ENCODE data around the gene LRPPRC. TPM values are rescaled to one million over a fixed set of nuclear protein-coding genes. Genes with fewer than 3 reads are reported as not detected.

Gene LRPPRC
- total RNA-seq, 1 donor from 2014 or later: 85.8 TPM

DNA sequence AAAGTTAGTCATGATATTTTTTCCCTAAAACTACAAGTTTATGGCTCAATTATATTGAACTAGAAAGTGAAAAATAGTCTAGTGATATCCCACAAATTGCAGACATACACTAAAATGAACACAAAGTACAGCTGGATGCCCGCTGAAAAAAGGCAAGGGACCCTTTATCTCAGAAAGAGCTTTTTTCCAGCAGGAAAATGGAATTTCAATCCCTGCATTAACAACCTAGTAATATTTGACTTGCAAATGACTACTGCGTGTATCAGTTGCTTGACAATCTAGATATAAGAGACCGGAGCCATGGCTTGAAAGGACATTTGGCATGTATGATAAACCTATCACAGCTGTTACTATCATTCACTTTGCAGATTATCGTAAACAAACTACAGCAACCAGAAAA is 49.1 kb downstream of the LRPPRC start:
- peaks cover 85% of the 10 kb centered on the region for H3K36me3 ChIP-seq
- no peak overlapping the region for H3K4me3 ChIP-seq
- intact Hi-C loops (cut with micrococcal nuclease): no loop called here
- no peaks in the 10 kb centered on the region for H3K4me1 ChIP-seq
- H3K9me3 ChIP-seq (replicated peaks): no peaks in the 10 kb centered on the region
- no peak for DNase-seq
- H3K27me3 ChIP-seq (ENCODE audit: low read depth): no peaks in the 10 kb centered on the region
- no peak overlapping the region for H3K27ac ChIP-seq (replicated peaks)
- TF ChIP-seq, protein P1, sequence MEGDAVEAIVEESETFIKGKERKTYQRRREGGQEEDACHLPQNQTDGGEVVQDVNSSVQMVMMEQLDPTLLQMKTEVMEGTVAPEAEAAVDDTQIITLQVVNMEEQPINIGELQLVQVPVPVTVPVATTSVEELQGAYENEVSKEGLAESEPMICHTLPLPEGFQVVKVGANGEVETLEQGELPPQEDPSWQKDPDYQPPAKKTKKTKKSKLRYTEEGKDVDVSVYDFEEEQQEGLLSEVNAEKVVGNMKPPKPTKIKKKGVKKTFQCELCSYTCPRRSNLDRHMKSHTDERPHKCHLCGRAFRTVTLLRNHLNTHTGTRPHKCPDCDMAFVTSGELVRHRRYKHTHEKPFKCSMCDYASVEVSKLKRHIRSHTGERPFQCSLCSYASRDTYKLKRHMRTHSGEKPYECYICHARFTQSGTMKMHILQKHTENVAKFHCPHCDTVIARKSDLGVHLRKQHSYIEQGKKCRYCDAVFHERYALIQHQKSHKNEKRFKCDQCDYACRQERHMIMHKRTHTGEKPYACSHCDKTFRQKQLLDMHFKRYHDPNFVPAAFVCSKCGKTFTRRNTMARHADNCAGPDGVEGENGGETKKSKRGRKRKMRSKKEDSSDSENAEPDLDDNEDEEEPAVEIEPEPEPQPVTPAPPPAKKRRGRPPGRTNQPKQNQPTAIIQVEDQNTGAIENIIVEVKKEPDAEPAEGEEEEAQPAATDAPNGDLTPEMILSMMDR (IDR thresholded peaks at IDR 0.05; ENCODE audit: borderline replicate concordance): no peak

DNA sequence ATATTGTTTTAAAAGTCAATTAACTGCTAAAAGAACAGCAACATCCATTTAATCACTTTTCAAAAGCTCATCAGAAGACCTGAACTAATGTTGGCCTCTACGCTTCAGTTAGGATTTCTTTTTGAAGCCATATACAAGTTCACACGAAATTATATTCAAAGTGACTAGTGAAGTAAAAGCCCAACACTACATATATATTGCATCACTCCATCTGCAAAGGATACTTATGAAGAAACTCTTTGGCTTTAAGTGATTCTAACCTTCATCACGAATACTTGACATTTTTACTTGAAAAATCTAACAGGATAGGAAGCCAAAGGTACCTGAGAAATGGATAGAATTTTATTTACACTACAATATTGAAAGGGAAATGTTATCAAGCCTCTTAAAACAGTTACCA is 50.4 kb downstream of the LRPPRC start:
- no peaks in the 10 kb centered on the region for H3K27me3 ChIP-seq (ENCODE audit: low read depth)
- H3K9me3 ChIP-seq (replicated peaks): no peaks in the 10 kb centered on the region
- no peak for DNase-seq
- H3K36me3 ChIP-seq: peaks cover 73% of the 10 kb centered on the region
- no peaks in the 10 kb centered on the region for H3K4me1 ChIP-seq
- TF ChIP-seq, protein P1 (IDR thresholded peaks at IDR 0.05; ENCODE audit: borderline replicate concordance): no peak
- H3K27ac ChIP-seq (replicated peaks): no peak overlapping the region
- intact Hi-C loops (cut with micrococcal nuclease): no loop called here
- H3K4me3 ChIP-seq: no peak overlapping the region

DNA sequence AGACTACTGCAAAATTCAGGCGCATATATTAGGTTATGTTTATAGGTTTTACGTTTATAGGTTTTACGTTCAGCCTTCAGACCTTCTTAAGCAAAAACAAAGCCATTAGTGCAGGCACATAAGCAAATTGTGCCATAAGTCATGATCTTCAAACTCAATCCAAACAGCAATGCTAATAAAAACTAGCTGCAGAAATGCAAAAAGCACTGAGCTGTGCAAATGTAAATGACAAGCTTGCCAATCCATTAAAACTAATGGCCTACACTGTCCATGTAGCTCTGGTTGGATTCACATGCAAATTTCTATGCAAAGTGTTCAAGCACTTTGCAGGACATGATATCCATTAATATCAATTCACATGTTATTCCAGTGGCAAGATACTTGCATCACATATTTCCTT is 50.9 kb downstream of the LRPPRC start:
- Histone ChIP-seq H3K27ac (replicated peaks) (no peak overlapping the region), H3K36me3 (peaks cover 71% of the 10 kb centered on the region), H3K9me3 (replicated peaks) (no peaks in the 10 kb centered on the region), H3K4me3 (no peak overlapping the region), H3K27me3 (ENCODE audit: low read depth) (no peaks in the 10 kb centered on the region), H3K4me1 (no peaks in the 10 kb centered on the region)
- no peak for DNase-seq
- TF ChIP-seq, protein P1 (IDR thresholded peaks at IDR 0.05; ENCODE audit: borderline replicate concordance): no peak
- intact Hi-C loops (cut with micrococcal nuclease): no loop called here

DNA sequence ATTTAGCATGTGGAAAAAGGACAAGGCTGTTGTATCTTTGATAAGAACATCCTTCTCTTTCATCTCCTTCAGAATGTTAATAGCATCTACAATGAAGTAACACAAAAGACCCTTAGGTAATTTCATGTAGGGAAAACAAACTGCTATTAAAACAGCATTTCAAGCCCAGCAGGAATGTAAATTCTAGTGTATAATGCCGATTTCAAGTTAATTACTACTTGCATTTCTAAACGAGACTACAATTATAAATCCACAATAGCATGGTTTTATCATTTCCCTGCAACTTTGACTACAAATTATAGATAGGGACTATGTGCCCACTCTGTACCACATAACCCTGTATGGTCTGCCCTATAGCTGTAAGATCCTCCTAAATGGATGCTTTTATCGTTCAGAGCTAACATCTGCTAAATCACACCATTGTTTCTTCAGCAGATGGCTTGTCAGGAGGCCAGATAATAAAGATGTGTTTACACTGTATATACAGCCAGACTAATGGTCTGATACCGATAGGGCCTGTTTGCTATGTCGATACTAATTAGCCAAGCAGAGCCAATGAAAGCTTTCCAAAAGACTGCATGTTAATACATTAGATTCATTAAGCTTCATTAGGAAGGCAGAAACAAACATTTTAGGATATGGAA is 51.9 kb downstream of the LRPPRC start:
- no peaks in the 10 kb centered on the region for H3K4me1 ChIP-seq

DNA sequence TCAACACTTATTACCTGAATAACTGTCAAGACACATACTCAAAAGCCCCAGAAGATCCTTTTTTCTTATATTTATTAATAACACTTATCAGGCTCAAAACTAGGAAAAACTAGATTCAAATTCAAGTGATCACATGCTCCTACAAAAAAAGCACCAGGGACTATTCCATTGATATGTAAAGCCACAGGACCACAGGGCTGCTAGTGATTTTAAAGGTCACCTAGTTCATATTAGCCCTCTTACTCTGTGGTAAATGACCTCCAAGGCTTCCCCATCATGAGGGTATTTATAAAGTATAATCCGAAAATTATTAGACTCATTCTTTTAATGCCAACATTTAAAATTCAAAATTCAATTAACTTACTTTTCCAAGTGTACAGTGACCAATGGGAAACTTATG is 52.5 kb downstream of the LRPPRC start:
- Histone ChIP-seq H3K36me3 (peaks cover 64% of the 10 kb centered on the region), H3K4me3 (no peak overlapping the region), H3K27me3 (ENCODE audit: low read depth) (no peaks in the 10 kb centered on the region), H3K27ac (replicated peaks) (no peak overlapping the region), H3K4me1 (no peaks in the 10 kb centered on the region), H3K9me3 (replicated peaks) (no peaks in the 10 kb centered on the region)
- intact Hi-C loops (cut with micrococcal nuclease): no loop called here
- TF ChIP-seq, protein P1 (IDR thresholded peaks at IDR 0.05; ENCODE audit: borderline replicate concordance): no peak
- no peak for DNase-seq

More for the DNA sequence above, 51.9 kb downstream of the LRPPRC start:
- no peaks in the 10 kb centered on the region for H3K9me3 ChIP-seq (replicated peaks)
- H3K36me3 ChIP-seq: peaks cover 70% of the 10 kb centered on the region
- no peak for DNase-seq
- H3K27ac ChIP-seq (replicated peaks): no peak overlapping the region
- intact Hi-C loops (cut with micrococcal nuclease): no loop called here
- no peak overlapping the region for H3K4me3 ChIP-seq
- TF ChIP-seq, protein P1 (IDR thresholded peaks at IDR 0.05; ENCODE audit: borderline replicate concordance): no peak
- no peaks in the 10 kb centered on the region for H3K27me3 ChIP-seq (ENCODE audit: low read depth)
